ENCODE measurements around the gene CHAT.

Gene CHAT

DNA sequence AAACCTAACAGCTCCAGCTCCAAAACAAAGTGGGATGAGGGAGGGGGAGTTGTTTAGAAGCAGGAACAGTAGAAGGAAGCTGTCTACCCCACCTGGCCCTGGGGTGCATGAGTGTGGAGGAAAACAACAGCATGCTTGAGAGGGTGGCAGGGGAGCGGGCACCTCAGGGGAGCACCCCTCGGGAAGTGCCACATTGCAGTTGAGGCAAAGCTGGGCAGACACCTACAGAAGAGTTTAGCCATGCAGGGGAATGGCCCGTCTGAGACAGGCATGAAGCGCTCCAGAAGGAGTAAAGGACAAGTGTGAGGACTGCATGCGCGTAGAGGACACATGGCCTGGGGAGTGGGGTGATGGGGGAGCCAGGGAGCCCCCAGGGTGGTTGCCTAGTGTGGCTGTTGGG, 18.1 kb downstream of the CHAT start:
- DNase-seq: no peak

DNA sequence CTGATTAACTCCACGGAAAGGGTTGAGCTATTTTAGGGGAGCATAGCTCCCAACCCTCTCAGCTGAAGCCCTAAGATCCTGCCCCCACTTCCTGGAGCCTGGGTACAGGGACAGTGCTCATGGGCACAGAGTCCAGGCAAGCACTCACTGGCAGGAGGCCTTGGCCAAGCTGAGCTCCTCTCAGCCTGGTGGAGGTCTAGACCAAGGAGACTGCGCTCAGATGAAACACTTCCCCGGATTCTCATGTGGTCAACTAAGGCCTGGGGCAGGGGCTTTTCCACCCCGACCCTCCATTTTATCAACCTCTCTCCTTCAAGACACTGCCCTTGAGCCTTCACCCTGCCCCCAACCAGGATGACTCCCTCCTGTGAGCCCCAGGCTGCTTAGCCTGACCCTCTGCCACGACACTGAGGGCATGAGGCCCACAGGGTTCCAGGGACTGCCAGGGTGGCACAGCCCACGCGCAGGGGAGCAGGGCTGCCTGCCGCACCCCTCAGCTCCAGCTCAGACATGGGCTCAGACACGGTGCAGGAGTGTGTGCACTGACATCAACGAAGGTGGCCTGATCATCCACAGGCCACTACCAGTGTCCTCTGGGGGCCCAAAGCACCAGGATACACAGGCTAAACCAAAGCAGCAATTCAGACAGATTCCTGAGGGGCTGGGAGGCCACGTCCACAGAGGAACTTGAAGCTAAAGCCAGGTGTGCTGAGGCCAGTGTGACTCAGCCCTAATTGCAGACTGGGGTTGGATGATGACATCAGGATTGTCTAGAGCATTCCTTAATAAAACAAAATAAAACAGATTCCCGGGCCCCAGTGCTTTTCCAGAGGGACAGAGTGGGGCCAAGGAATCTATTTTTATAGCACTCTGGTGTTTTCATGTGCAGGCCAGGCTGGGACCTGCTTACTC, 18.8 kb downstream of the CHAT start:
- no peak for DNase-seq

DNA sequence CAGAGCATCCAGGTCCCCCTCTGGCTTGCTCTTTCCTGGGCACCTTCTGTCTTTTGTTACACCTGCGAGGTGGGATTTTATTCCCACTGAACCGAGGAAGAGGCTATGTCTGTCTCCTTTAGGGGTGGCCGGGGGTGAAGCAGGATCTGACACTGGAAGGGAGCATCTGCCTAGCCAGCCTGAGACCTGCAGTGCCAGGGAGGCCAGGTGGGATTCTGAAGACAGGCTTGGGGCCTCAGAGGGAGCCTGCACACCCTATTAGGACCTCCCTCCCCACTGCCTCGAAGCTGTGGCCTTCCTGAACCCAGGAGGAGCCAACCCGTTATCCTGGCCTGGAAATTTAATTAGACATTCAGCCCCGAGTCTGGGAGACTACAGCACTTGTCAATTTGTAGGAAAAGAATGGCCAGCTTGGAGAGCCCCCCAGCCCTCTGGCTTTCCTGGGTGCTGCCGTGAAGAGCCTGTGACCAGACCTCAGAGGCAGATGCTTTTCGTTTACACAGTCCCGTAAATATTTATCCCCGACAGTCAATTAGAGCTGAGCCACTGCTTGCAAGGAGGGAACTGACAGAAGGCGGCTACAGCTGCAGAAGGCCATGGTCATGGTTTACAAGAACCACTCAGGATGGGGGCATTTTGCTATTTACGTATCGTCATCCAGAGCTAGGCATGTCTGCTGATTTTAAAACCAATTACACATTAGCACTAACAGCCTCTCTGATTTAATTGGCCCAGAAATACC, 19.7 kb downstream of the CHAT start:
- DNase-seq: no peak

DNA sequence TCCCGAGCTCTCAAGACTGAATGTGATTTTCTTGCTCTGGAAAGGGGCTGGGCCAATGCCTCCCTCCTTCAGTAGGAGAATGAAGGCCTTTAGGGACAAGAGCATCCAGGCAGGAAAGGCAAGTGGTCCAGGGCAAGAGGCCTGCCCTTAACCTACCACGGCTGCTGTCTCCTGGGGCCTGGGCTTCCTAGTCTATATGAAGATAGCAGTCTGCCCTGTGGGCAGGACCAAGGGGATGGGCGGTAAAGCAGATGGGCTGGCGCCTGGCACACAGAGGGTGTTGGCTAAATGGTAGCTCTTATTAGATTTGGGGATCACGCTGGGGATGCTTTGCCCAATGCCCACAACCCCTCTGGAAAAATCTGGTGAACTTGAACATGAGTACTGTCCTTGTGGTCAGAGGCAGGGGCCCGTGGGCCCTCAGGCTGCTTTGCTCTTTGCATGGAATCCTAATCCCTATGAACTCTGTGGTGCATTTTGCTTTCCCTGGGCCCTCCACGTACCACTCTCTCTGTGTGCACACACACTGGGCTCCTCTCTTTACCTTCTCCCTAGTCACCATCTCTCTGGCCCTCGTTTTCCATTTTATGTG, 20.3 kb downstream of the CHAT start:
- no peak for DNase-seq

DNA sequence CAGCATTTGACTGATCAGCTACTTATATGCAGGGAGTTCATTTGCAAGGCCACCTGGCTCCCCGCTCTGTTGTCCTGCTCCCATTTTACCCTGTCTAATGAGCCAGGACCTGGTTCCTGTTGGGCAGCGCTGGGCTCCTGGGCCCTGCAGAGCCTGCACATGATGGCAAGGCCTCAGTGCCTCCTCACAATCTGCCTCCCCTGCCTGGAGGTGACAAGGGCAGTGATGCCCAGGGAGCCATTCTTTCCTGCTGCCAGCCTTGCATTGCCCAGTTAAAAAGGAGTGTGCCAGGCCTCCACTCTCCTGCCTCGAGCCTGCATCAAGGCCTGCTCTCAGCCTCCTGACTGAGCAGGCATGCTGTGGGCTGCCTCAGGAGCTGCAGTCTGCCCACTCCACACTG, 28.5 kb downstream of the CHAT start:
- no peak for DNase-seq

DNA sequence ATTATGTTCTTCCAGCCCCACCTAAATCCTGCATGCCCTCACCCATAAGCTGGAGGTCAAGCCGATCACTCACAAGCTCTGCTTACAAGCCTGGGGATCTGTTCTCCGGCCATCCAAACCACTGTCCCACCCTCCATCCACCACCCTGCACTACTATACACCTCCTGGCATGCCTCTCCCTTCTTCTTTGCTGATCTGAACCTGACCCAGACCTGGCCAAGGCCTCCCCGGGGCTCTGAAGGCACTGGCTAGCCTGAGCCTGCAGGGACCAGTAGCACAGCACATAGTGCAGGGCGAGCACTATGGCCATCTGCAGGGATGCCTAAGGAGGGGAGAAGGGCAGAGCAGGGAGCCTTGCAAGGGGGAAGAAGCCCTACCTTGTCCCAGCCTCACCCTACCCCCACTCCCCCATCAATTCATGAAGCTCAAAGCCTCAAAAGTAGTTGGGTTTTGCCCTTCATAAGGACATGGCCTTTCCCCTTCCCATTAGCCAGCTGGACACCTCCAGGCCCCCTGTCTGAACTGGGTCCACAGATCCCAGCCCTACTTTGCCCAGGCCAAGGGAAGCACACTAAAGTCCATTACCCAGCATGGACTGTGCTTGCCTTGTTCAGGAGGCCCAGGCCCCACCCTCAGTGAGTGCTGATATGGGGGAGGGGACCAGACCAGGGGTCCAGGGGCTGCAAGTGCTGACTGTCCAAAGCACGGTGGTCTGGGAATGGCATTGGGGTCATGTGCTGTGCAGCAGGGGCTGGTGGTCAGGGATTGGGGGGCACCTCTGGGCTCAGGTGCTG, 29.6 kb downstream of the CHAT start:
- no peak for DNase-seq

DNA sequence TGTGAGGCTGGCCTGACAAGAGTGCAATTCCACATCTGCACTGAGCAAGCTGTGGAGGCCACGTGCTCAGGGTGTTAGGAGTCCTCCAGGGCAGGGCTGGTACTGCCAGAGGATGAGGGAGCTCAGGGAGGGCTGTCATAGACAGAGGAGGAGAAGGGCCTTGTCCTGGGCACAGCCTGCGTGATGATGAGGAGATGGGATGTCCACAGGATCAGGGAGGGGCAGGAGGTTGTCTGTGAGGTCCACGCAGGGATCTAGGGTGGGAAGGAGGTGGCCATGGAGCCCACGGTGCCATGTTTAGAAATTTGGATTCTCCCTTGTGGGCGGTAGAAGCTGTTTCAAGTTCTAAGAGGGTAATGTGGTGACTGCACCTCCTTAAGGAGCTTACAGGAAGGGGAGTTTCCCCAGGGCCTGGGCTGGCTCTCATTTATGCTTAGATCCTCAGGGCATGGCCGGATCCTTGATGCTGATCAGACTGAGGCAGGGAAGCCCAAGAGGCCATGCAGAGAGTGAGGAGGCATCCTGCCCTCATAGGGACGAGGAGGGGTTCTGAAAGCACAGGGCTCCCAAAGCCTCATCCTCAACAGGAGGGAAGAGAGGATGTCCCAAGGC, 30.3 kb downstream of the CHAT start:
- no peak for DNase-seq

DNA sequence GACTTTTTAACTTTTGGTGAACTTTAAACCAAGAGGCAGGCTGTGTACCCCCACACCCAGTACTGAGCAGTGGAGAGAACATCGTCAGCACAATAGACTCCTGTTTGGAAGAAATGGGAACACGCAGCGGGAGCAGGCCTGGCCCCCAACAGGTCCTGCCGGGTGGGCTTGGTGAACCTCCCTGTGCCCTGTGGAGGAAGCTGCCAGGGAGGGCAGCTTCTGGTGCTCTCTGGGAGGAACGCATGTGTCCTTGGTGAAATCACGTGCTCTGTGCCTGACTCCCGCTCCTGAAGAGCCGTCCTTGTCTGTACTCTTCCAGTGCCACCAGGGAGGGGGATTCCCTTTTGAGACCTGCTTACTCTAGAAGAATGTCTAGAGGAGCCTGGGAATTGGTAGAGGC, 31.6 kb downstream of the CHAT start:
- no peak for DNase-seq

DNA sequence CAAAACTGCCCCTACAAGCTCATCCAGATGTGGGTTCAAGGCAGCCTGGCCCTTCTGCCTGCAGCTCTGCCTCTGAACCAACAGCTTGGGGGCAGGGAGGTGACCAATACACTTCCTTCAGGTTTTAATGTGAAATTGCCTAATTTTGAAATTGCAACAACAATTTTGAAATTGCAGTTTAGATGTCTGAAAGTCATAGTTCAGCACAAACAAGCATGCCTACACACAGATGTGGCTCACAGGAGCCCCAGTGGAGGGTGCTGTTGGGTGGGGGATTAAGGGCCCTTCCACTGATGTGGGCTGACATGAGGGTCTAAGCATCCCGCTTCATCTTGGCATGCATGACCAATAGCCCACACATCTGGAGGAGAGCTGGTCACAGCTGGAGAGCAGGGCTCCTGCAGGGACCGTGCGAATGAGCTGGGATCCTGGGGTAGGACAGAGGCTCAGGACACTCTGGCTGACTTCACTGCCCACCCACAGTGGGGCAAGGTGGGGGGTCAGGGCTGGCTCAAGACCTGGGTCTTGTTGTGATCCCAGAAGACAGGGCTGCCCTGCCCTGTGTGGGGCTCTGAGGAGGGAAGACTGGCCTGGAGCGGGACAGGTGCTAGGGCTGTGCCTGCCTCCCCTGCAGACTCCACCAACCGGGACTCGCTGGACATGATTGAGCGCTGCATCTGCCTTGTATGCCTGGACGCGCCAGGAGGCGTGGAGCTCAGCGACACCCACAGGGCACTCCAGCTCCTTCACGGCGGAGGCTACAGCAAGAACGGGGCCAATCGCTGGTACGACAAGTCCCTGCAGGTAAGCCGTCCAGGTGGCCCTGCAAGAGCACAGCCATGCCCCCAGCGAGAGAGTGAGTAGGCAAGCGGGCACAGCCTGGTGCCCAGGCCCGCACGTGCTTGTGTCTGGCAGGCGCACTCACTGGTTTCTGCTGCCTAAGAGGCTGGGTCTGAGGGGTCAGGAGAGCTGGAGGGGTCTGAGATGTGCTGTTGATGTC, 32.3 kb downstream of the CHAT start:
- no peak for DNase-seq

DNA sequence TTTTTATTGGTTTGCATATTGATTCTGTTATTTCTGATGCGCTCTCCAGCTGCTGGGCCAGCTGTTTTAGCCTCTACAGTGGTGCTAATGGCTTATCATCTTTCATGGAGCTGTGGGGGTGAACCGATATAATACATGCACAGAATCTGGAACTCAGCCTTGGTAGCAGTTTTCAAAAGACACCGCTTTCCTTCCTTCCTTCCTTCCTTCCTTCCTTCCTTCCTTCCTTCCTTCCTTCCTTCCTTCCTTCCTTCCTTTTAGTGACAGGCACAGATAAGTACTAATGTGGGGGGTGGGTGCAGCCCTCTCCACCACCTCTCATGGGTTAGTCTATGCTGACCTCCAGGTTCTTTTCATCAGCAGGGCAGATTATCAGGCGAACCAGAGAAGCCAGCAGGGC, 33.7 kb downstream of the CHAT start:
- no peak for DNase-seq

DNA sequence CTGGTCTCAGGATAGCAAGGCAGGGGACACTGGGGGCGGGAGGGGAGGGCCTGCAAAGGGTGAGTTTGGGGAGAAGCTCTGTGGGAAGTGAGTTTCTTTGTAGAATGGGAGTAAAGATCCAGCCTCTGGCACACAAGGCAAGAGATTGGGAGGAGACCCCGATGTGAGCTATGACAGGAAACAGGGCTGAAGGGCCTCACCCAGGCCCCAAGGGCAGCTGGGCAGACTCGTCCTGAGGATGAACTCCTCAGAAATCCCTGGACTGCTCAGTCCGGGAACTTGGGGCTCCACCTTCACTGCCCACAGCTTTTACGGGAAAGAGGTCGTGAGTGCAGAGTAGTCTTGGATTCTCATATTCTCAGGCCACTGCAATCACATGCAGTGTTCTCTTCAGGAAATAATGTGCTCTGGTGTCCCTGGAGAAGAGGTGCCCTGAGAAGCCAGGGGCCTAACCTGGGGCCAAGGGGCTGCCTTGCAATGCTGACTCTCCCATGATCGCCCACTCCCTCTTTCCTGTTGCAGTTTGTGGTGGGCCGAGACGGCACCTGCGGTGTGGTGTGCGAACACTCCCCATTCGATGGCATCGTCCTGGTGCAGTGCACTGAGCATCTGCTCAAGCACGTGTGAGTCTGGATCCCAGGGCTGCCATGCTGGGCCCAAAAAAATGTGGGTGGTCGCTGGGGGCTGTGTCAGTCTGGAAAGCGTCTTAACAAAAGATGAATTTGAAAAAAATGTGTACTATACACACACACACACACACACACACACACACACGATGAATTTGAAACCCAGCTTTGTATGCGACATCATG, 34.4 kb downstream of the CHAT start:
- no peak for DNase-seq

DNA sequence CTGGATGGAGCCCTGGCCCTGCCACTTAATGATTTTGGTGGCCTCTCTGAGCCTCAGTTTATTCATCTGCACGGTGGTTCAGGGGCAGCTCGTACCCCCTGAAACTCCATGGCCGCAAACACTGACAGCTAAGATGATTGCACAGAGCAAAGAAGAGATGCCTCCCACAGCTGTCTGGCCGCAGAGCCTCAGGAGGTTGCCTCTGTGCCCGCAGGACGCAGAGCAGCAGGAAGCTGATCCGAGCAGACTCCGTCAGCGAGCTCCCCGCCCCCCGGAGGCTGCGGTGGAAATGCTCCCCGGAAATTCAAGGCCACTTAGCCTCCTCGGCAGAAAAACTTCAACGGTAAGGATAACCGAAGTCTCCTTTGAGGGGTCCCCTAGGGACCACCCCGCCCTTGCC, 35.5 kb downstream of the CHAT start:
- no peak for DNase-seq

DNA sequence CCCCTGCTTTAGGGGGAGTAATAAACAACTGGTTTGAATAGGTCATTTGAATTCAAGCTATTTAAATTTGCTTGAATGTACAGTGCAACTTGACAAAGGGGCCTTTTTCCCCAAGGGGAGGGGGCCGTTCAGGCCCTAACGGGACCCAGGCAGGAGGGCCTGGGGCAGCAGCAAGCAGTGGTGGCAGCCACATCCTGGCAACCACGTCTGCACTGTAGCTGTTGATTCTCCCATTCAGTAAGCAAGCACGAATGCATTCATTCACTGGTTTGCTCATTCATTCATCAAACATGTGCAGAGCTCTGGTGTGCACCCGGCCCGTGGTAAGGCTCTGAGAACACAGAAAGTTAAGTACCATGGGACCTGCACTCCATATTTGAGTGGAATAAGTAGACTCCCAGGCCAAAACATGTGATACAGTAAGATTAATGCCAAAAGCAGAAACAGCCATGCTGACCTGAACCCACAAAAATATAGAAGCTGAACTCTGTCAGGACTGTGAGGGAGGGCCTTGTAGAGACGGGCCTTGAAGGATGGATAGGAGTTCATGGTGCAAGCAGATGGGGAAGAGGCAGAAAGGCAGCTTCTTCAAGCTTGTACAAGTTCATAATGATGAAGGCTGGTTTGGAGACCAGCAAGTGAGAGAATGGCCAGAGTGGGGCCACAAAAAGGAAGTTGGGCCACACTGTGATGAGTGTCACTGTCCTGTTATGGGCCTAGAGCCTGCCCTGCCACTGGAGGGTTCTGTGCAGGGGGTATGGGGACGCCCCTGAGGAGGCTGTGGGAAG, 36.3 kb downstream of the CHAT start:
- DNase-seq: no peak

DNA sequence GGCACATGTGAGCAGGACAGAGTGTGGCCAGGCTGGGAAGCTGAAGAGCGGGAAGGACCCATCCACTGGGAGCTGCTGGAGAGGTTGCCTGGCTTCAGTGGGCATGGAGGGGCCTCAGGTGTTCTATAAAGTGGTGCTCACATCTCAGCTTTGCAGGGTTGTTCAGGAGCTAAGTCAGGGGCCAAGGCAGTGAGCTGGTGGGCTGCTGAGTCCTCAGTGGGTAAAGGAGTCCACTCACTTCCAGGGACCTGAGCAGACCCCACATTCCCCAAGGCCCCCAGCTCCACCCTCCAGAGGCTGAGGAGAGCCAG, 36.8 kb downstream of the CHAT start:
- no peak for DNase-seq

DNA sequence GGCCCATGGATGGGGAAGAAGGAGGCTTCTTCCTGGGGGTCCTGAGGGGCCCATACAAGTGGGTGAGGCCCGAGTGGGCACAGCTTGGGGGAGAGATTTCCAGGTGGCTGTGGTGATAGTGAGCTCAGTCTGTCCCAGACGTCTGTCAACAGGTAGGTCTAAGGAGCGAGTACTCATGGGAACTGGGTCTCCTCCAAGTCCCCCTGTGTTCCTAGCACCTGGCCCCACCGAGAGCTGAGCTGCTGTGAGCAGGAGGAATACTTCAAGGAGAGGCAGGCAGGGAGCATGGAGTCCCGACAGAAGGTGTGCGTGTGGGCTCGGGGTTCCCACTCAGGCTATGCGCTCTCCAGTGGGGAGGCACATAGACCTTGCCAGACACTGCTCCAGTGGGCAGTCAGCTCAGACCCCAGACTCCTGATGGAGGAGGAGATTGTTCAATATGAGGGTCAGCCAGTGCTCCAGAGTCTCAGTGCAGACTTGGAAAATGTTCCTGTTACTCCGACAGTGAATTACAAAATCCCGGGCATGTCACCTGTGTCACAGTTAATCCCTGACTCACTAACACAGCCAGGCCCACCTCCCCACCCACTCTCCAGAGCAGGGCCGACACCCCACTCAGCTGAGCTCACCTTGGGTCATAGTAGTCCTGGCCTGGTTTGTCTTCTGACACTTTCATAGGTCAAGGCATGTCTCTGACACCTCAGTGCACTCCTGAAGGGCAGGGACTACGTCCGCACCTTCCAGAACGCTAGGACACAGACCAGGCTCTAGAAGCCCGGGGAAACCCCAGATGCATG, 37.4 kb downstream of the CHAT start:
- DNase-seq: no peak

DNA sequence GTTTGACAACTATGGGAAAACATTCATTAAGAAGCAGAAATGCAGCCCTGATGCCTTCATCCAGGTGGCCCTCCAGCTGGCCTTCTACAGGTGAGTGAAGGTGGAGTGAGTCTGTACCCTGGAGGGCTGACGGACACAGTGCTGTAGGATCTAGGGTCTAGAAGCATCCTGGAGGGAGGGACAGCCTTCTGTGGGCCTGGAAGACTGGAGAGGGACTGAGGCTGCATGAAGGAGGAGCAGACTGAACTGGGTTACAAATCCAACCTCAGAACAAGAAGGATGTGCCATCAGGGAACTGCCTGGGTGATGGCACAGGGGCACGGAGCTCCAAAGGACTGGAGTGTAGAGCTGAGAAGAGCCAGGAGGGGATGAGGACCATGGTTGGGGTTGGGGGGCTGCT, 38.1 kb downstream of the CHAT start:
- no peak for DNase-seq

DNA sequence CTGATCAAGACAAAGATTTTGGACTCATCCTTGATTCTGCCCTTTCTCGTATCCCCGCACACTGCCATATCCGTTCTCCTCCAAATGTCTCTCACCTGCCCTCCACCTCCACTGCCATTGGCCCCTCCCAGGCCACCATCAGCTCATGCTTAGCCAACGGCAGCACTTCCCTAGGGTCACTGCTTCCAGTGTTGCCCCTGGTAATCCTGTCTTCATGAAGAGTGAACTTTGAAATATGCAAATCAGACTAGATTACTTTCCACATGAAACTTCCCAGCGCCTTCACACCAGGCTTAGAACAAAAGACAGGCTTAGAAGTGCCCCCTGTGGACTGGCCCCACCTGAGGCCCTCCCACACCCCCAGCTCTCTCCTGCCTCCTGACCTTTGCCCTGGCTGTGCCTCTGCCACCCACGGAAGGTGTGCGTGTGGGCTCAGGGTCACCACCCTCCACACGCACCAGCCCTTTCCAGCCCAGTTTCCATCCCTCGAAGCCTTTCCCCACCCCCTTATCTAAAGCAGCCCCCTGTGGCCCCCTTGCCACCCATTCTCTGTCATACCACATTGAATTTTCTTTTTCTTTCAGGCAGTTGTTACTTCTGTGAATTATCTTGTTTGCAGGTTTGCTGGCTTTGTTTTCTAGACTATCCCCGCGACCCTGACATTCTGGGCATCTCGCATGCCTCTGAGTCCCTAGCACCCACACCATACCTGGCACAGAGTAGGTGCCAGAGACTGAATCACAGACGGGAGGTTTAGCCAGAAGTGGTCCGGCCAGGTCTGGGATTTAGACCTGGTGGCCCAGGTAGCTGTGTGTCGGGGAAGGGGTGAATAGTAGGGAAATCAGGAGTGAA, 38.8 kb downstream of the CHAT start:
- DNase-seq: no peak
